Measurements from ENCODE around the gene PPP4R4. TPM values are rescaled to one million over a fixed set of nuclear protein-coding genes. Genes with fewer than 3 reads are reported as not detected.
A peak's percentile ranks its signal among the peaks of the same experiment; 100 is the strongest.

The PPP4R4 gene, protein sequence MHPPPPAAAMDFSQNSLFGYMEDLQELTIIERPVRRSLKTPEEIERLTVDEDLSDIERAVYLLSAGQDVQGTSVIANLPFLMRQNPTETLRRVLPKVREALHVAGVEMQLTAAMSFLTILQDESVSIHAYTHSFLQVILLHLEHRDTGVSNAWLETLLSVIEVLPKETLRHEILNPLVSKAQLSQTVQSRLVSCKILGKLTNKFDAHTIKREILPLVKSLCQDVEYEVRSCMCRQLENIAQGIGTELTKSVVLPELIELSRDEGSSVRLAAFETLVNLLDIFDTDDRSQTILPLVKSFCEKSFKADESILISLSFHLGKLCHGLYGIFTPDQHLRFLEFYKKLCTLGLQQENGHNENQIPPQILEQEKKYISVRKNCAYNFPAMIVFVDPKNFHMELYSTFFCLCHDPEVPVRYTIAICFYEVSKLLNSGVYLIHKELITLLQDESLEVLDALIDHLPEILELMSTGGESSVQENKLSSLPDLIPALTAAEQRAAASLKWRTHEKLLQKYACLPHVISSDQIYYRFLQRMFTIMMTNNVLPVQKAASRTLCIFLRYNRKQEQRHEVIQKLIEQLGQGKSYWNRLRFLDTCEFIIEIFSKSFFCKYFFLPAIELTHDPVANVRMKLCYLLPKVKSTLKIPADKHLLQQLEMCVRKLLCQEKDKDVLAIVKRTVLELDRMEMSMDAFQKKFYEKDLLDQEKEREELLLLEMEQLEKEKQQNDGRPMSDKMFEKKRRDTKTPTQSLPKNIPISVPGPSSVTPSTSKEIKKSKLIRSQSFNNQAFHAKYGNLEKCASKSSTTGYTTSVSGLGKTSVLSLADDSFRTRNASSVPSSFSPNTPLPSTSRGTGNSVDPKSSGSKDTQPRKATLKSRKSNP
- total RNA-seq (2021; ENCODE audit: unreplicated experiment) = 5.5 TPM
- polyA plus RNA-seq (2012) = 1.3 and 1.9 TPM in 2 replicates
- Bru-seq, nascent RNA = percentile 60 among the genes with signal in this experiment
- BruChase-seq, experiment 1, labeled RNA remaining after a 6-hour chase = percentile 47 among the genes with signal in this experiment
- percentile 67 among the genes with signal in this experiment for BruChase-seq, experiment 2, labeled RNA remaining after a 2-hour chase
- long read RNA-seq, partial matches to known transcripts = 0 of 1 reads
- long read RNA-seq, other reads (novel, unspliced or antisense) = 1 of 1 reads

DNA sequence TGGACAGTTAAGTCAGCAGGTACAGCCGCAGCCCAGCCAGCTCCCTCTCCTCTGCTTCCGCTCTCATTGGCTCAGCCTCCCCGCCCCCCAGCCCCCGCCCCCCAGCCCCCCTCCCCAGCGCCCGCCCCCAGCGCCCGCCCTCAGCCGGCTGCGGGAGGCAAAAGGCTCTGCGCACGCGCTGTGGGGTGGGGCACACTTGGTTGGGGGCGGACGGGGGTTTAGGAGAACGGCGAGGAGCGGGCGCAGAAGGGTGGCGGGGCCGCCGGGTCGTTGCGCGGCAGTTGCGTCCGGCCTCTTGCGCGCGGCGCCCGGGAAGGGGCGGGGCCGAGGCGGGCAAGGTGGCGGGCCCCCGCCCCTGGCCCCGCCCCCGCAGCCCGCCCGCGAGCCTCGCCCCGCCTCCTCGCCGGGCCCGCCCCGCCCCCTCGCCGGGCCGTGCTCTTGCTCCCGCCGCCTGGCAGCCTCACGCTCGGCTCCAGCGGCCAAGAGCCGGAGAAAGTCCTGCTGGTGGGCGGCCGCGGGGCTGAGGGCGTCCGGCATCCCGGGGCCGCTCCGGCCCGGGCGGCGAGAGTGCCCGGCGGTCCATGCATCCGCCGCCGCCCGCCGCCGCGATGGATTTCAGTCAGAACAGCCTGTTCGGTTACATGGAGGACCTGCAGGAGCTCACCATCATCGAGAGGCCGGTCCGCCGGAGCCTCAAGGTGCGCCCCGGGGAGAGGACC, at the start of gene PPP4R4:
PPP4R4 (plus strand) TSS at position 438 of the 719 bp plus-strand sequence; CDS start at position 582, 144 bp downstream.
- BruUV-seq (replicated peaks) = no TSS peak
- POLR2A ChIA-PET = interaction anchor here (1.1 to 1.3 kb wide), 2 partner anchors 29 to 146 kb away, joined by 3 to 4 read pairs; no protein-coding TSS in a partner anchor
- Histone ChIP-seq H3K4me3 (replicated peaks in 1 of 2; ENCODE audit: low read depth in 1 of 2, low read length in 2 of 2) (peak within 1 kb of the TSS; percentile 52 to 72), H3K27ac (ENCODE audit: low read depth, low read length) (peak within 1 kb of the TSS; percentile 20; the same call in 1 of the 2 replicates), H3K27me3 (ENCODE audit: insufficient read depth, low read length) (no peaks in the 10 kb centered on the region), H3K9ac (ENCODE audit: low read length) (peak within 1 kb of the TSS; percentile 67), H3K9me3 (ENCODE audit: control insufficient read depth in 1 of 2, insufficient read depth in 1 of 2, low read depth in 1 of 2, low read length in 2 of 2) (no peaks in the 10 kb centered on the region), H3K79me2 (ENCODE audit: insufficient read depth, low read length) (no peaks in the 10 kb centered on the region), H4K20me1 (ENCODE audit: insufficient read depth) (no peaks in the 10 kb centered on the region), H3K4me2 (ENCODE audit: low read length) (peak within 1 kb of the TSS; percentile 82), H3K36me3 (ENCODE audit: control insufficient read depth in 1 of 2, insufficient read depth in 2 of 2, low read length in 2 of 2) (no peaks in the 10 kb centered on the region), H3K4me1 (ENCODE audit: control insufficient read depth in 1 of 2, insufficient read depth in 2 of 2, low read length in 2 of 2) (peaks cover 3 to 18% of the 10 kb centered on the region in 2 experiments; a peak in 3 of 4 replicates), H3K9me2 (ENCODE audit: insufficient read depth) (no peaks in the 10 kb centered on the region), H2AFZ (ENCODE audit: low read depth, low read length, poor library complexity, severe bottlenecking) (peak within 1 kb of the TSS; percentile 63)
- RAD21 ChIA-PET (ENCODE audit: low non-redundant PET in 1 of 2, low total read pairs in 2 of 2, uncharacterized antibody in 2 of 2, unreplicated experiment in 2 of 2) = no interaction called here
- intact Hi-C loops (cut with micrococcal nuclease) = no loop called here
- DNase-seq (ENCODE audit: low read depth, low spot score) (peak; percentile 70), ATAC-seq (peak; percentile 93)
- no peak for TF ChIP-seq ELF1 (IDR thresholded peaks at IDR 0.05; ENCODE audit: borderline replicate concordance, low read depth)
- peak; percentile 32 for TF ChIP-seq POLR2A (IDR thresholded peaks at IDR 0.05; ENCODE audit: borderline replicate concordance, extremely low read depth, insufficient read depth, insufficient read length)
- TF ChIP-seq POLR2AphosphoS5 (IDR thresholded peaks at IDR 0.05; ENCODE audit: low read depth, low read length) = peak; percentile 62
- CTCF ChIA-PET = interaction anchor here (1.2 kb wide), 1 partner anchor 42 kb away, joined by 5 read pairs; no protein-coding TSS in a partner anchor
